ENCODE results near the gene GTF3C4. TPM values are rescaled to one million over a fixed set of nuclear protein-coding genes. Genes with fewer than 3 reads are reported as not detected.
"Not testable (repeated sequence)": the region's sequence is repeated elsewhere in the genome, so short reads cannot be mapped to it uniquely, and the experiment has no call there.

The GTF3C4 gene
- total RNA-seq, 1 donor from 2014 or later = 7.6 TPM

GRCh38 chr9:132683873-132684272, 13.6 kb downstream of the GTF3C4 start:
- ATAC-seq (ENCODE audit: poor library complexity) (peak; percentile 83), DNase-seq (no peak)
- intact Hi-C loops (cut with DNase I) = no loop called here

DNA sequence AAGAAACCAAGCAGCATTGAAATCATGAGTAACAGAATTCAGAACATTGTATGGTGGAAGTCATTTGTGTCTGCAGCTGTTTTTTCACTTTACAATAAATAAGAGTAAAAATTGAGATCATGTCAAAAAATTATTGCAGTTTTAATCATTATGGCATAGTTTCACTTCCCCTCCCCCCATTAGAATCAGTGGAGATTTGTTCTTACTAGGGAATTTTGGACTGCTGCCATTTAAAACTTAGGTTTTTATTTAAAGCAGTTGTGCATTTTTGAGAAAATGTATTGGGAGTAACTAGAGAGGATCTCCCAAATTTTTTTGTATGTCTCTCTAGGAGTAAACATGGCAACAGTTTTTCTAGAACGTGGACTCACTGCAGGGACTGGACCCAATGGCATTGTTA, 20.4 kb downstream of the GTF3C4 start:
- intact Hi-C loops (cut with DNase I) = no loop called here
- ATAC-seq (ENCODE audit: poor library complexity) = no peak
- no peak for DNase-seq

- intact Hi-C loops (cut with DNase I) = no loop called here
- no peak for ATAC-seq (ENCODE audit: poor library complexity)
- no peak for DNase-seq
Observed at GRCh38 chr9:132694144-132694543, 23.9 kb downstream of the GTF3C4 start.

GRCh38 chr9:132697230-132697629, 27.0 kb downstream of the GTF3C4 start:
- ATAC-seq (ENCODE audit: poor library complexity) = no peak
- DNase-seq = no peak
- intact Hi-C loops (cut with DNase I) = no loop called here

GRCh38 chr9:132698989-132699388, 28.7 kb downstream of the GTF3C4 start:
- intact Hi-C loops (cut with DNase I) = no loop called here
- no peak for ATAC-seq (ENCODE audit: poor library complexity)
- DNase-seq = no peak

- no peak for ATAC-seq (ENCODE audit: poor library complexity)
- DNase-seq = no peak
- intact Hi-C loops (cut with DNase I) = no loop called here
Observed at GRCh38 chr9:132699956-132700355, 29.7 kb downstream of the GTF3C4 start.

GRCh38 chr9:132702254-132702653, 32.0 kb downstream of the GTF3C4 start:
- intact Hi-C loops (cut with DNase I) = no loop called here
- no peak for ATAC-seq (ENCODE audit: poor library complexity)

DNA sequence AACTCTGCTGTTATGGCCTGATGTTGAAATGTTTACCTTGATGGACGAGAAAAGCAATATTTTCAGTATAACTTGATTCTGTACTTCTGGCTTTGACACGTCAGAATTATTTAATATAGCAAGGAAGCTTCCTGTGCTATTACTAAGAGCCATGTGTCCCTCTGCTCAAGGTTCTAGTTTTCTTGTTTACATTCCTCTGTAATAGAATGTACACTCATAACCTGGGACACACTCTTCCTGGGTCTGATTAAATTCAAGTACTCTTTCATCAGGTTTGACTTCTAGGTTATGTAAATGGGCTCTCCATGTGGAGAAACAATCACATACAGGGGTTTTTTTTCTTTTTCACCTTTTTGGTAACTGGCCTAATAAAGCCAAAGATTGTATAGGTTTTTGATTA, 33.1 kb downstream of the GTF3C4 start:
- DNase-seq (no peak), ATAC-seq (ENCODE audit: poor library complexity) (no peak)
- intact Hi-C loops (cut with DNase I) = no loop called here

More at GRCh38 chr9:132702254-132702653, 32.0 kb downstream of the GTF3C4 start:
- no peak for DNase-seq

- DNase-seq (no peak), ATAC-seq (ENCODE audit: poor library complexity) (no peak)
- intact Hi-C loops (cut with DNase I) = no loop called here
Observed at GRCh38 chr9:132708239-132708638, 38.0 kb downstream of the GTF3C4 start.

- intact Hi-C loops (cut with DNase I) = no loop called here
- DNase-seq = no peak
- no peak for ATAC-seq (ENCODE audit: poor library complexity)
Observed at GRCh38 chr9:132708769-132709430, 38.6 kb downstream of the GTF3C4 start.

GRCh38 chr9:132710333-132710732, 40.1 kb downstream of the GTF3C4 start:
- ATAC-seq (ENCODE audit: poor library complexity) (no peak), DNase-seq (no peak)
- intact Hi-C loops (cut with DNase I) = no loop called here

DNA sequence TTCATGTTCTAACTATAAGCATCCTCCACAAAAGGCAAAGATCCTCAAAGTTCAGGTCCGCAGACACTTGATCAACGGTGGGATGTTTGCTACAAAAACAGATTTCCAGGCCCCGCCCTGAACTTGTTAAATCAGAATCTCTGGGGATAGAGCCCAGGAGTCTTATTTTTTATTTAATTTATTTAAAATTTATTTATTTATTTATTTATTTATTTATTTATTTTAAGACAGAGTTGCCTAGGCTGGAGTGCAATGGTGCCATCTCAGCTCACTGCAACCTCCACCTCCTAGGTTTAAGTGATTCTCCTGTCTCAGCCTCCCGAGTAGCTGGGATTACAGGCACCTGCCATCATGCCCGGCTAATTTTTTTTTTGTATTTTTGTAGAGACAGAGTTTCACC, 40.9 kb downstream of the GTF3C4 start:
- intact Hi-C loops (cut with DNase I); ATAC-seq (ENCODE audit: poor library complexity); DNase-seq: not testable (repeated sequence)

- intact Hi-C loops (cut with DNase I) = no loop called here
- ATAC-seq (ENCODE audit: poor library complexity) (no peak), DNase-seq (no peak)
Observed at GRCh38 chr9:132711846-132712245, 41.6 kb downstream of the GTF3C4 start.

DNA sequence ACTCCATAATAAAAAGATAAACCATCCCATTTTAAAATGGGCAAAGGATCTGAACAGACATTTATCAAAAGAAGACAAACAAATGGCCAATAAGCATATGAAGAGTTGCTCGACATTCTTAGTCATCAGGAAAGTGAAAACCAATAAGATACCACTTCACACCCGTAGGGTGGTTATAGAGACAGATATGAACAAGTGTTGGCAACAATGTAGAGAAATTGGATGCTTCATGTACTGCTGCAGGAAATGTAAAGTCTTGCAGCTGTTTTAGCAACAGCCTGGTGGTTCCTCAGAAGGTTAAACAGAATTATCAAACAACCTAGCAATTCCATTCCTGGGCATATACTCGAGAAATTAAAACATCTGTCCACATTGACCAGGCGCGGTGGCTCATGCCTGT, 42.5 kb downstream of the GTF3C4 start:
- no peak for DNase-seq
- no peak for ATAC-seq (ENCODE audit: poor library complexity)

DNA sequence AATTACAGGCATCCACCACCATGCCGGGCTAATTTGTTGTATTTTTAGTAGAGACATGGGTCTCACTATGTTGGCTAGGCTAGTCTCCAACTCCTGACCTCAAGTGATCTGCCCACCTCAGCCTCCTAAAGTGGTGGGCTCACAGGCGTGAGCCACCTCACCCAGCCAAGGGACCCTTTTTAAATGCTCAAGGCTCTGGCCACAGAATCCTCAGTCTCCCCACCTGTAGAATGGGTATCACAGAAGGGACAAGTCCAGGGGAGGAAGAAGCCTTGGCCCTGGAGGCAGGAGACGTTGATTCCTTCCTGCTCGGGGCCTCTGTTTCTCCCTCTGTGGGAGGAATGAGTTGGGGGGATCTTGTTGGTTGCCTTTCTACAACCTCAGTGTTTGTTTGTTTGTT, 45.7 kb downstream of the GTF3C4 start:
- intact Hi-C loops (cut with DNase I) = no loop called here
- DNase-seq (no peak), ATAC-seq (ENCODE audit: poor library complexity) (no peak)

More for the DNA sequence above, 42.5 kb downstream of the GTF3C4 start:
- intact Hi-C loops (cut with DNase I) = no loop called here

DNA sequence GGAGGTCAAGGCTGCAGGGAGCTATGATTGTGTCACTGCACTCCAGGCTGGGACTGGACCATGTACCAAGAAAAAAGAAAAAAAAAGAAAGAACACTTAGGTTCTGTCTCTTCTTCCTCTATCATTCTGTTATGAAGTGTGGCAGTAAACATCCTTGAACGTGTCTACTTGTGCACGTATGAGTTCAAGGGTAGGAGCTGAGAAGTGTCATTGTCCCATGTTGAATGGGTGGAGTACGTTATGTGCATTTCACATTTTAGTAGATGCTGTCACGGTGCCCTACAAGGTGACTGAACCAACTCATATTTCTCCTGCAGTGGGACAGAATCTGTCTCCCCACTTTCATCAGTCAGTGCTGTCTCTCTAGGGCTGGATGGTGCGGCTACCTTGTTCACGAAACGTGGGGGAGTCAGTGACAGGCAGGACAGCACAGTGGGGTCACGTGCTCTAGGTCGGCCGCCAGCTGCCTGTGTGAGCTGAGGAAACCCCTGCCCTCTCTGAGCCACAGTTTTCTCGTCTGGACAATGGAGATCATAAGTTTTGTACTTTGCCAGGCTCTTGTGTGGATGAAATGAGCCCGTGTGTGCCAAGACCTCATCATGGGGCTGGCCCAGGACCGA, 47.2 kb downstream of the GTF3C4 start:
- DNase-seq (no peak), ATAC-seq (ENCODE audit: poor library complexity) (no peak)
- intact Hi-C loops (cut with DNase I) = no loop called here

GRCh38 chr9:132718381-132718928, 48.2 kb downstream of the GTF3C4 start:
- DNase-seq; ATAC-seq (ENCODE audit: poor library complexity); intact Hi-C loops (cut with DNase I): not testable (repeated sequence)

- DNase-seq (no peak), ATAC-seq (ENCODE audit: poor library complexity) (no peak)
Observed at GRCh38 chr9:132721661-132722060, 51.4 kb downstream of the GTF3C4 start.

DNA sequence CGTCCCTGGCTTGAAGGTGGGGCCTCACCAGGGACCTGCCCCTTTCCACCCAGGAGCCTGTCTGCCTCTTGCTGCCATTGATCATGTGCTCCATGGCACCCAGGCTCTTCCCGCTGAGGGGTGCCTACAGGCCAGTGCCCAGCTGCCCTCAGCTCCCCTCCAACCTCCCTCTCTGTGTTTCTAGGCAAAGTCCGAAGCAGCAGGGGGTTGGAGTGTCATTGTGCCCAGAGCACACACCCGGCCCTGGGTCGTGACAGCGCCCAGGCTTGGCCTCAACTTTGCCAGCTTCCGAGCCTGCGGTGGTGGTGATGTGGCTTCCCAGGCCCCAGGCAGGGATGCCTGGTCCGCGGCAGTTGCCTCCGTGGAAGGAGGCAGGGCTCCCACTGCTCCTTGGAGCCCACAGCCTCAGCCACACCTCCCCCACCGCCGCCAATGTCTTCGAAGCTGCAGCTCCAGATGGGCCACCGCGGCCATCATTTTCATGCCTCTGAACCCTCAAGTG, 52.4 kb downstream of the GTF3C4 start:
- no peak for DNase-seq
- ATAC-seq (ENCODE audit: poor library complexity) = no peak

More at GRCh38 chr9:132721661-132722060, 51.4 kb downstream of the GTF3C4 start:
- intact Hi-C loops (cut with DNase I) = no loop called here

DNA sequence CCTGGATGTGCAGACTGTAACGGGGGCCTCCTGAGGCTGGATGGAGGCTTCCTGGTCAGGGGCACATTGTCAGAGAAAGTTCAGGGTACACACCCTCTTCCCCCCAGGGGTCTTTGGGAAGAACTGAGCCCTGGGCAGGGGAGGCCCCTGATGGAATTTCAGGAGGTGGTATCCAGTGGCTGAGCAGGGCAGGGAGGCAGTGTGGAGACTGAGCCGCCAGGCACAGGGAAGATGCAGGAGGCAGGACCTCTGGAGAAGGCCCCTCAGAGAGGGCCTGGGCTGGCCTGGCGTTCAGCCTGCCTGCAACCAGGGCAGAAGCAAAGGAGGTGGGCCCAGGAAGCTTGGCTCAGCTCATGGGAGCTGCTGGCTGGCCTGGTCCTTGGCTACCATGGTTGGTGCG, 53.5 kb downstream of the GTF3C4 start:
- DNase-seq (no peak), ATAC-seq (ENCODE audit: poor library complexity) (no peak)
- intact Hi-C loops (cut with DNase I) = no loop called here

More for the DNA sequence above, 52.4 kb downstream of the GTF3C4 start:
- intact Hi-C loops (cut with DNase I) = no loop called here
